SKM-1 treated with dmso at 0.1 percent for 144 hours (cell line): Measurements from ENCODE around the gene RNU1-3.
"Not testable (repeated sequence)": the region's sequence is repeated elsewhere in the genome, so short reads cannot be mapped to it uniquely, and the experiment has no call there.

Experiments
- DNase-seq: peaks from one replicate; lab custom pipeline; 2025; ENCODE audit not compliant: unreplicated experiment; lab: John Stamatoyannopoulos, UW

The RNU1-3 gene

DNA sequence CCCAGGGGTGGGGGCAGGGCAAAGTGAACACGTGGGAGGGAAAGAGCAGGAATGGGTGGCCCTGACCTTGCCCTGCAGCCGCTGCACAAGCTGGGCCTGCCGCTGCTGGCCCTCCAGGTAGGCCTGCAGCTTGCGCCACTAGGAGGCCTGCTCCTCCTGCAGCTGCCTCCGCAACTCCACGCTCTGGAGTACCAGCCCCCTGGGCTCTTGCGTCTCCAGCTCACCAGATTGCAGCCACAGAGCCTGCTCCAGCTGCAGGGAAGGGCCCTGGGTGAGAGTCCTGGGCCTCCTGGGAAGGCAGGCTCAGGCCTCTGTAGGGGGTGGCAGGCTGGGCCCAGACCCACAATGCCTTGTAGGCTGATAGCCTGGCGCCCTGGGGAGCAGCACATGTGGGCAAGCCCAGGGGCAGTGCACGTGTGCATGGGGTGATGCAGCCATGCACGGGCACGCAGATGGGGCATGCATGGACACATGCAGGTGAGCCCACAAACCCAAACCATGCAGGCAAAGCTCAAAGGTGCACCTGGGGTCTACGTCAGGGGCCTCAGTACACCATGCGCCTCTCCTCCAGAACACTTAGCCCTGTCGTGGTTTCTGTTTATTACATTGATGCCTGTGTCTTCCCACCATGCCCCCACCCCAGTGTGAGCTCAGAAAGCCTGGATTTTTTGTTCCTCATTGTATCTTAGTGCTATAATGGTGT, 9.6 kb downstream of the RNU1-3 start:
- not testable (repeated sequence) for DNase-seq

- not testable (repeated sequence) for DNase-seq
Observed at GRCh38 chr1:16656574-16656973, 10.2 kb downstream of the RNU1-3 start.

DNA sequence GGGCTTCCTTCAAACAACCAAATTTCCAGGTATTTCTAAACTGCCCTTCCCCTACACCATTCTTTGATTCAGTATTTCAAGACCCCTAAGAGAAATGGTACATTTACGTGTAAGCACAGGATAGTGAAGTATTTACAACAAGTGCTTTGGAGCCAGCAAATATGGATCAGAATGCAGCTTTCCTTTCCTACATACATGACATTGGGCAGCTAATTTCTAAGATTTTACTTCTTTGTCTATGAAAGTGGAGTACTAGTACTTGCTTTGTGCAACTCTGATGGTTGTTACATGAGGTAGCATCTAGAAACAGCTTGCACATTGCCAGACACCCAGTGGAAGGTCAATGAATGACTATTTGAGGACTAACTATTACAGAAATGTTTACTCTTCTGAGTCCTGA, 15.2 kb downstream of the RNU1-3 start:
- not testable (repeated sequence) for DNase-seq

DNA sequence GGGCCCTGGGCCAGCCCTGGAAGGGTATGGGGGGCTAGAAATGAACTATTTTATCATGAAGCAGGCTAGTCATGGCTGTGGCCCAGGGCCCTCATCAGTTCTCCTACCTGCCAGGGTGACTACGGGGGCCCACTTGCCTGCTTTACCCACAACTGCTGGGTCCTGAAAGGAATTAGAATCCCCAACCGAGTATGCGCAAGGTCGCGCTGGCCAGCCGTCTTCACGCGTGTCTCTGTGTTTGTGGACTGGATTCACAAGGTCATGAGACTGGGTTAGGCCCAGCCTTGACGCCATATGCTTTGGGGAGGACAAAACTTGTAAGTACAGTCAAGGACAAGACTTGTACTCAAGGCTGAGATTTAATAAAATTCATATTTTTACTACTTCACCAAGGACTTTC, 16.8 kb downstream of the RNU1-3 start:
- DNase-seq: not testable (repeated sequence)

DNA sequence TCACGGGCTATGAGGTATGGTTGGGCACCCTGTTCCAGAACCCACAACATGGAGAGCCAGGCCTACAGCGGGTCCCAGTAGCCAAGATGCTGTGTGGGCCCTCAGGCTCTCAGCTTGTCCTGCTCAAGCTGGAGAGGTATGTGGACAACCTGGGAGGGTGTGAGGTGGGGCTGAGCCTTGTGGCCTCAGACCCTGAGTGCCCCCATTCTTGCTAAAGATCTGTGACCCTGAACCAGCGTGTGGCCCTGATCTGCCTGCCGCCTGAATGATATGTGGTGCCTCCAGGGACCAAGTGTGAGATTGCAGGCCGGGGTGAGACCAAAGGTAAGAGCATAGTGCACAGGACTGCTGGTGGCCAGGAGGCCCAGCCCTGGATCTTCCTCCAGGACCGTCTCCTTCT, 17.4 kb downstream of the RNU1-3 start:
- DNase-seq: not testable (repeated sequence)

- not testable (repeated sequence) for DNase-seq
Observed at GRCh38 chr1:16648756-16649155, 18.0 kb downstream of the RNU1-3 start.

GRCh38 chr1:16648250-16648649, 18.5 kb downstream of the RNU1-3 start:
- not testable (repeated sequence) for DNase-seq

DNA sequence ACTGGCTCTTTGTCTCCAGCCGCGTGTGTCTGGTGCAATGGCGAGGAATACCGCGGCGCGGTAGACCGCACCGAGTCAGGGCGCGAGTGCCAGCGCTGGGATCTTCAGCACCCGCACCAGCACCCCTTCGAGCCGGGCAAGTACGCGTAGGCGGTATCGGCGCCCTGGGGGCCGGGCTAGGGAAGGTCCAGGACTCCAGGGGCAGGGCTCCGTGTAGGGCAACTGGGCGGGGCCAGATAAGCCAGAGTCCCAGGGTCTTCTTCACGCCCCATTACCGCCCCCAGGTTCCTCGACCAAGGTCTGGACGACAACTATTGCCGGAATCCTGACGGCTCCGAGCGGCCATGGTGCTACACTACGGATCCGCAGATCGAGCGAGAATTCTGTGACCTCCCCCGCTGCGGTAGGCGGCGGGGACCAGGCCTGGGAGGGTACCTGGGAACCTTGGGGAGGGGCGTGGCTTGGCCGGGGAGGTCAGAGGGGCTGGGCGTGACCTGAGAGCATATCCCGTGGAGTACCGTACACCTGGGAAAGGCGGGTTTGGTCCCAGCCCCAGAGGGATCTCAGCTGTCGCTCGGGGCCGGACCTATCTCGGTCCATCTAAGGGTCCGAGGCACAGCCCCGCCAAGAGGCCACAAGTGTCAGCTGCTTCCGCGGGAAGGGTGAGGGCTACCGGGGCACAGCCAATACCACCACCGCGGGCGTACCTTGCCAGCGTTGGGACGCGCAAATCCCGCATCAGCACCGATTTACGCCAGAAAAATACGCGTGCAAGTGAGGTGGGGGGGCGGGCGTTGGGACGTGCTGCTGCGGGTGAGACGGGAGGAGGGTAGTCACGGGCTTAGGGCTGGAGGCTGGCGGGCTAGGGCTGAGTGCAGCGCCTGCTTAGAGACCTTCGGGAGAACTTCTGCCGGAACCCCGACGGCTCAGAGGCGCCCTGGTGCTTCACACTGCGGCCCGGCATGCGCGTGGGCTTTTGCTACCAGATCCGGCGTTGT, 19.3 kb downstream of the RNU1-3 start:
- DNase-seq: not testable (repeated sequence)

DNA sequence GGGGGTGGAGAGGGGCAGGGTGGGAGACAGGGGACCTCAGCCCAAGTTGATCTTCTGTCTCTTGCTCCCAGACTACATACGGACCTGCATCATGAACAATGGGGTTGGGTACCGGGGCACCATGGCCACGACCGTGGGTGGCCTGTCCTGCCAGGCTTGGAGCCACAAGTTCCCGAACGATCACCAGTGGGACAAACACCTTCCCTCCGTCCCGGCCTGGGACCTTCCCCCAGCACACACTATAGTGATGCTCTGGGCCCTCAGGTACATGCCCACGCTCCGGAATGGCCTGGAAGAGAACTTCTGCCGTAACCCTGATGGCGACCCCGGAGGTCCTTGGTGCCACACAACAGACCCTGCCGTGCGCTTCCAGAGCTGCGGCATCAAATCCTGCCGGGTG, 20.0 kb downstream of the RNU1-3 start:
- DNase-seq: not testable (repeated sequence)

DNA sequence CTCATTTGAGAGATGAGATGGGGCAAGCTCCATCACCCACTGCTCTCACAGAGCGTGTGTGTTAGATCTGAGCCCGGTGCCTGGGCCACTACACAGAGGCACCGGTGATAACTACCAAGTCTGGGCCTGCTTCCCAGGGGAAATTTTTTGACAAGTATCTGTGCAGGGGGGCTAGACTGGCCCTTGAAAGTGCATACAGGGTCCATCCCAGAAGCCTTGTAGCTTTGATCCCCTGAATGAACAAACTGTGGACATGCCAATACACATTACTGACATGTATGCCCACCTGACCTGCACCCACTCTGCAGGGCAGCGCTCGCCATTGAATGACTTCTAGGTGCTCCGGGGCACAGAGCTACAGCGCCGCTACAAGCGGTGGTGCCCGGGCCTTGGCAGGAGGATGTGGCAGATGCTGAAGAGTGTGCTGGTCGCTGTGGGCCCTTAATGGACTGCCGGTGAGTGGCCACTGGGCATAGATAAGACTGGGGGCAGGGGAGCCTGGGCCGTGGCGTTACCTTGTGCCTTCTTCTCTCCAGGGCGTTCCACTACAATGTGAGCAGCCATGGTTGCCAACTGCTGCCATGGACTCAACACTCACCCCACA, 20.6 kb downstream of the RNU1-3 start:
- DNase-seq: not testable (repeated sequence)

- DNase-seq: not testable (repeated sequence)
Observed at GRCh38 chr1:16645271-16646060, 21.3 kb downstream of the RNU1-3 start.

- peak; percentile 89 for DNase-seq
Observed at GRCh38 chr1:16644482-16645270, 22.1 kb downstream of the RNU1-3 start.

DNA sequence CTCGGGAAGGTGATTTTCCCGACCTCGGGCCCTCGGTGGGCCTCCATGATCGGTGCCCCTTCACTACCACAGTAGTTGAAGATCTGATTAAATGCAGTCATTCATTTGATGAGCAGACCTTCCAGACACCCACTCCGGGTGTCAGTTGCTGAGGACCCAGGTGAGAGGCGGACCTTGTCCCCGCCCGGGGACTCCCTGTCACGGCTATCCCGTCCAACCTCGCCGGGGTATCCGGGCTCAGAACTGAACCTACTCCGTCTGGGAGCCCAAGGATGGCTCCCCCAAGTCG, 22.6 kb downstream of the RNU1-3 start:
- no peak for DNase-seq

GRCh38 chr1:16643476-16644192, 23.1 kb downstream of the RNU1-3 start:
- DNase-seq: not testable (repeated sequence)

DNA sequence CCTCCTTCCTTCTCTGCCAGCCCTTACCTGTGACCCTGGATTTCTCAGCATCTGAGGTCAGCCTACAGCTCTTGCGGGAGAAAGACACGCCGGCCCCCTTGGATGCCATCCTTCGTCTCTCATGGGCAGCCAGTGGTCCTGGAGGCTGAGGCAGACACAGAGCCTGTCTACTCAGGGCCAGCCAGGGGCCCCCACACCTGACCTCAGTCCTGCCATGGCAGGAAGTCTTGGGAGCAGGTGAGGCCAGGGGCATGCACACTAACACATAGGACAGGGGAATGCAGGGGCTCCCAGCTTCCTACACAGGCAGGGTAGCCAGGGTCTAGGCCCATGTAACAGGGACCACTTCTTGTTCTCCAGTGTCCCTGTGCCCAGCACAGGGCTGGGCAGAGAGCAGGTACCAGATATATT, 23.7 kb downstream of the RNU1-3 start:
- not testable (repeated sequence) for DNase-seq

DNA sequence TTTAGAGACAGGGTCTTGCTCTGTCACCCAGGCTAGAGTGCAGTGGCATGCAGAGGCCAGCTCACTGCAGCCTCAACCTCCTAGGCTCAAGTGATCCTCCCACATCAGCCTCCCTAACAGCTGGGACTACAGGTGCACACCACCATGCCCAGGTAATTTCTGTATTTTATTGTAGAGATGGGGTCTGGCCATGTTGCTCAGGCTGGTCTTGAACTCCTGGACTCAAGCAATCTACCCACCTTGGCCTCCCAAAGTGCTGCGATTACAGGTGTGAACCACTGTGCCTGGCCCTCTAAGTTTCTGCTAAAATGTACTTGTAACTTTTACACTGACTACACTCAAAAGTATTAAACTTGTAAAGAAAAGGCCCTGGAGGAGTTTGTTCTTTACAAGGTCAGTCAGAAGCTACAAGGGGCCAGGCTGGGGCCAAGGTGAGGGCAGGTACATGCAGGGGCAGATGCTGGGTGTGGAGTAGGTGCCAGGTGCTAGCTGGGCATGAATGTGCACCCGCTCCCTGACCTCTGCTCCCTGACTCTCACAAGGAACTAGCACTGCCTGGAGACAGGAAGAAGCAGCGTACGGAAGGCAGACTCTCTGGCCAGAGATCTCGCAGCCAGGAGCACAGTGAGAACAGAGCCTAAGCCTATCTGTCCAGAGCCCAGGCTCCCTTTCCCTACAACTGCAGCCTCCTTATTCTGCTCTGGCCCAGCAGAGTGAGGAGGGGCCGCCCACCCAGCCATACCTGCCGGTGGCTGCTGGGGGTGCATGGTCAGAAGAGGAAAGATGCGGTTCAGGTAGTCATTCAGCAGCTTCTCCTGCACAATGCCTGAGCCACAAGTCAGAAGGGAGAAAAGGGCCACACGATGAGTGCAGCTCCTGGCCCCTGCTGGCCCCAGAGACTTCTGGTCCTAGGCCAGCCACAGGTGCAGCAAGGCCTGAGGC, 24.5 kb downstream of the RNU1-3 start:
- DNase-seq: not testable (repeated sequence)

DNA sequence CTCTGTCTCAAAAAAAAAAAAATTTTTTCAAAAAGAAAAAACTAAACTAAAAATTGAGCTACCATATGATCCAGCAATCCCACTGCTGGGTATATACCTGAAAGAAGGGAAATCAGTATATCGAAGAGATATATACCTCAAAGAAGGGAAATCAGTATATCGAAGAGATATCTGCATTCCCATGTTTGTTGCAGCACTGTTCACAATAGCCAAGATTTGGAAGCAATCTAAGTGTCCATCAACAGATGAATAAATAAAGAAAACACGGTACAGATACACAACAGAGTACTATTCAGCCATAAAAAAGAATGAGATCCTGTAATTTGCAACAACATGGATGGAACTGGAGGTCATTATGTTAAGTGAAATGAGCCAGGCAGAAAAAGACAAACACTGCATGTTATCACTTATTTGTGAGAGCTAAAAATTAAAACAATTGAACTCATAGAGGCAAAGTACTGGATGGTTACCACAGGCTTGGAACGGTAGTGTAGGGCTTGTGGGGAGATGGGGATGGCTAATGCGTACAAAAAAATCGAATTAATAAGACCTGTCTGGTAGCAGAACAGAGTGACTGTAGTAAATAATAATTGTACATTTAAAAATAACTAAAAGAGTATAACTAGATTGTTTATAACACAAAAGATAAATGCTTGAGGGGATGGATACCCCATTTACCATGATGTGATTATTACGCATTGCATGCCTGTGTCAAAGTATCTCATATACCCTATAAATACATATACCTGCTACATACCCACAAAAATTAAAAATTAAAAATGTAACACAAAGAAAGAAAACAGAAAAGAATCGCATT, 25.4 kb downstream of the RNU1-3 start:
- not testable (repeated sequence) for DNase-seq
